ENCODE data around the gene IRF8. TPM values are rescaled to one million over a fixed set of nuclear protein-coding genes. Genes with fewer than 3 reads are reported as not detected.

IRF8 gene
- total RNA-seq, 1 experiment from 2014 or later = 0.28 TPM

- TF ChIP-seq CTCF (conservative IDR thresholded peaks at IDR 0.05) = no peak
- no CpG with 5 or more reads among the region's 11 CpGs for WGBS (ENCODE audit: extremely low coverage, insufficient read length, low lambda C conversion rate)
- no peak overlapping the region for H3K27ac ChIP-seq (ENCODE audit: insufficient read length, low read depth, low read length)
- Mint-ChIP-seq H3K4me1 (peaks cover 3 to 7% of the 10 kb centered on the region in 2 experiments; a peak in 2 of 4 replicates), H3K27me3 (ENCODE audit: low read depth) (peaks cover 61% of the 10 kb centered on the region), H3K36me3 (ENCODE audit: insufficient read depth in 1 of 3, low read depth in 3 of 3) (no peaks in the 10 kb centered on the region), H3K9me3 (no peaks in the 10 kb centered on the region), H3K27ac (no peak overlapping the region), H3K4me3 (no peak overlapping the region)
- H2BK15ac ChIP-seq (ENCODE audit: low read depth, low read length) = no peak overlapping the region
- H3K18ac ChIP-seq (ENCODE audit: insufficient read length, low read depth, low read length) = no peak overlapping the region
- H3K23me2 ChIP-seq (ENCODE audit: insufficient read length, low read depth, low read length, poor library complexity, severe bottlenecking) = no peaks in the 10 kb centered on the region
- H2BK20ac ChIP-seq (ENCODE audit: low read depth, low read length, poor library complexity, severe bottlenecking) = no peak overlapping the region
- H3K56ac ChIP-seq (ENCODE audit: insufficient read length, low read depth, low read length) = no peak overlapping the region
- no peak overlapping the region for H3K23ac ChIP-seq (ENCODE audit: insufficient read length, low read depth, low read length)
- no peak overlapping the region for H3K4me2 ChIP-seq (ENCODE audit: insufficient read depth, insufficient read length, low read length)
- H3K9ac ChIP-seq (ENCODE audit: extremely low read depth, insufficient read length, low read length) = no peak overlapping the region
- H3K79me2 ChIP-seq (ENCODE audit: insufficient read depth, low read length) = no peaks in the 10 kb centered on the region
- no peak overlapping the region for H4K8ac ChIP-seq (replicated peaks; ENCODE audit: insufficient read length, low read depth, low read length)
- H3K4me1 ChIP-seq (ENCODE audit: insufficient read depth, low read length) = no peaks in the 10 kb centered on the region
- no peaks in the 10 kb centered on the region for H3K79me1 ChIP-seq (ENCODE audit: insufficient read depth, low read depth, low read length, poor library complexity, severe bottlenecking)
- H2AK5ac ChIP-seq (ENCODE audit: insufficient read length, low read length) = no peak overlapping the region
- no peak overlapping the region for H3T11ph ChIP-seq (ENCODE audit: low read length)
- H4K20me1 ChIP-seq (ENCODE audit: control insufficient read depth, insufficient read depth, insufficient read length) = no peaks in the 10 kb centered on the region
- no peak overlapping the region for H4K91ac ChIP-seq (ENCODE audit: insufficient read length, low read depth, low read length)
- no peaks in the 10 kb centered on the region for H3K9me3 ChIP-seq (ENCODE audit: control insufficient read depth, low read depth, low read length)
- no peak overlapping the region; the same call in 1 of the 2 replicates for H3K14ac ChIP-seq (ENCODE audit: insufficient read depth, low read length)
- no peak overlapping the region for H4K5ac ChIP-seq (ENCODE audit: insufficient read length, low read depth, low read length)
- no peak overlapping the region for H2BK12ac ChIP-seq (ENCODE audit: insufficient read length, low read depth, low read length)
- no peak for DNase-seq
- no peaks in the 10 kb centered on the region for H3K27me3 ChIP-seq (ENCODE audit: insufficient read depth, low read length)
- no peak overlapping the region for H2BK120ac ChIP-seq (ENCODE audit: low read depth, low read length, poor library complexity, severe bottlenecking)
- H2AFZ ChIP-seq (ENCODE audit: low read length) = no peak overlapping the region
- H2BK5ac ChIP-seq (ENCODE audit: insufficient read length, low read length) = no peak overlapping the region
- no peak overlapping the region for H3K4ac ChIP-seq (ENCODE audit: low read depth, low read length)
These were observed 46.4 kb downstream of the IRF8 start for GRCh38 chr16:85945424-85945751.

All from H9 (cell line).